ENCODE results near the gene STAT6. TPM values are rescaled to one million over a fixed set of nuclear protein-coding genes. Genes with fewer than 3 reads are reported as not detected.

Gene STAT6
- polyA plus RNA-seq, 2 of the 4 experiments (the other 2 are of a cell fraction): 58.8 to 59.0 TPM

DNA sequence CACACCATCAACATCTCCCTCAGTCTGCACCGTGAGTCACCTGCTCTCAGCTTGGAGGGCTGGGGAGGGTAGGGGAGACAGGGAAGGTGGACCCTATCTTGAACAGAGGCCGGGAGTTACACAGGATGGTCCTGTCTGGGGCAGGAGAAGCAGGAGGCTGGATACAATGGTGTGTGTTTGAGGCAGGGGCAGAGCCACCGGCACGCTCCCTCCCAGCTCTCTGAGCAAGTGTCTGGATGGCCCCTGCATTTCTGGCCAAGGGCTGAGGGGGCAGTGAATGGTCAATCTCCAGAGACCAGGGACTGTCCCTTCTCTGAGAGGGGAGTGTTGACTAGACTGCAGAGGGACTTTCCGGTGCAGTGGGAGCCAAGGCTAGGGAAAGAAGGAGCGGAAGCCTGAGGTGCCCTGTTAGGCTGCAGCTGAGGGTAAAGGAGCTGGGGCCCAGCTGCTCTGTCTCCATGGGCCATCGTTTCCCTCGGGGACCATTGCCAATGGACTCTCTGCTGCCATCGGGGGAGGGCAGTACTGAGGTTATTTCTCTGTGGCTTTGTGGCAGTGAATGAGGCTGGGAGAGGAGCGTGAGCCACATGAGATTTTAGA is 34.4 kb upstream of the STAT6 start:
- 74% methylated on average over 10 of the region's 10 CpGs for WGBS (ENCODE audit: missing lambda C conversion rate)
- ATAC-seq (peak in 1 of 2 experiments; percentile 10; a peak in 2 of 6 replicates), DNase-seq (ENCODE audit: low read depth in 1 of 2, low spot score in 1 of 2) (no peak), FAIRE-seq (no peak)
- no peak overlapping the region for H3K27ac ChIP-seq
- POLR2A ChIA-PET: no interaction called here
- CTCF ChIA-PET: interaction anchor here (1.0 to 6.5 kb wide), 6 partner anchors 15 to 77 kb away, joined by 3 to 54 read pairs (median 6); no protein-coding TSS in a partner anchor
- no peaks in the 10 kb centered on the region for H3K9me3 ChIP-seq
- no peak overlapping the region for H3K4me2 ChIP-seq
- H3K4me3 ChIP-seq: no peak overlapping the region
- peaks cover 28% of the 10 kb centered on the region for H3K4me1 ChIP-seq
- TF ChIP-seq, protein P1, sequence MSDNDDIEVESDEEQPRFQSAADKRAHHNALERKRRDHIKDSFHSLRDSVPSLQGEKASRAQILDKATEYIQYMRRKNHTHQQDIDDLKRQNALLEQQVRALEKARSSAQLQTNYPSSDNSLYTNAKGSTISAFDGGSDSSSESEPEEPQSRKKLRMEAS (IDR thresholded peaks at IDR 0.05): no peak
- TF ChIP-seq HEYL (CRISPR knock-in tag; IDR thresholded peaks at IDR 0.05) (no peak), FOXS1 (CRISPR knock-in tag; IDR thresholded peaks at IDR 0.05) (no peak), EP300 (IDR thresholded peaks at IDR 0.05) (no peak), JUN (IDR thresholded peaks at IDR 0.05) (no peak), POLR2AphosphoS2 (conservative IDR thresholded peaks at IDR 0.05; ENCODE audit: low read length) (no peak), ZSCAN20 (CRISPR knock-in tag; IDR thresholded peaks at IDR 0.05) (no peak), MYC (IDR thresholded peaks at IDR 0.05; ENCODE audit: borderline replicate concordance, low read length) (no peak), NFE2L2 (conservative IDR thresholded peaks at IDR 0.05; ENCODE audit: low read length) (no peak), PHF8 (IDR thresholded peaks at IDR 0.05; ENCODE audit: borderline replicate concordance, low read depth) (no peak), FOSB (CRISPR knock-in tag; IDR thresholded peaks at IDR 0.05) (no peak), RARB (CRISPR knock-in tag; IDR thresholded peaks at IDR 0.05) (no peak), CBX8 (IDR thresholded peaks at IDR 0.05) (no peak), ZC3H11A (IDR thresholded peaks at IDR 0.05) (no peak), NPAS2 (CRISPR knock-in tag; IDR thresholded peaks at IDR 0.05; ENCODE audit: borderline replicate concordance) (no peak)
- TF ChIP-seq, protein P2, sequence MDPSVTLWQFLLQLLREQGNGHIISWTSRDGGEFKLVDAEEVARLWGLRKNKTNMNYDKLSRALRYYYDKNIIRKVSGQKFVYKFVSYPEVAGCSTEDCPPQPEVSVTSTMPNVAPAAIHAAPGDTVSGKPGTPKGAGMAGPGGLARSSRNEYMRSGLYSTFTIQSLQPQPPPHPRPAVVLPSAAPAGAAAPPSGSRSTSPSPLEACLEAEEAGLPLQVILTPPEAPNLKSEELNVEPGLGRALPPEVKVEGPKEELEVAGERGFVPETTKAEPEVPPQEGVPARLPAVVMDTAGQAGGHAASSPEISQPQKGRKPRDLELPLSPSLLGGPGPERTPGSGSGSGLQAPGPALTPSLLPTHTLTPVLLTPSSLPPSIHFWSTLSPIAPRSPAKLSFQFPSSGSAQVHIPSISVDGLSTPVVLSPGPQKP (IDR thresholded peaks at IDR 0.05; ENCODE audit: low read depth, low read length): no peak
- TF ChIP-seq, protein P3, sequence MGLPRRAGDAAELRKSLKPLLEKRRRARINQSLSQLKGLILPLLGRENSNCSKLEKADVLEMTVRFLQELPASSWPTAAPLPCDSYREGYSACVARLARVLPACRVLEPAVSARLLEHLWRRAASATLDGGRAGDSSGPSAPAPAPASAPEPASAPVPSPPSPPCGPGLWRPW (IDR thresholded peaks at IDR 0.05): no peak
- TF ChIP-seq, protein P4, sequence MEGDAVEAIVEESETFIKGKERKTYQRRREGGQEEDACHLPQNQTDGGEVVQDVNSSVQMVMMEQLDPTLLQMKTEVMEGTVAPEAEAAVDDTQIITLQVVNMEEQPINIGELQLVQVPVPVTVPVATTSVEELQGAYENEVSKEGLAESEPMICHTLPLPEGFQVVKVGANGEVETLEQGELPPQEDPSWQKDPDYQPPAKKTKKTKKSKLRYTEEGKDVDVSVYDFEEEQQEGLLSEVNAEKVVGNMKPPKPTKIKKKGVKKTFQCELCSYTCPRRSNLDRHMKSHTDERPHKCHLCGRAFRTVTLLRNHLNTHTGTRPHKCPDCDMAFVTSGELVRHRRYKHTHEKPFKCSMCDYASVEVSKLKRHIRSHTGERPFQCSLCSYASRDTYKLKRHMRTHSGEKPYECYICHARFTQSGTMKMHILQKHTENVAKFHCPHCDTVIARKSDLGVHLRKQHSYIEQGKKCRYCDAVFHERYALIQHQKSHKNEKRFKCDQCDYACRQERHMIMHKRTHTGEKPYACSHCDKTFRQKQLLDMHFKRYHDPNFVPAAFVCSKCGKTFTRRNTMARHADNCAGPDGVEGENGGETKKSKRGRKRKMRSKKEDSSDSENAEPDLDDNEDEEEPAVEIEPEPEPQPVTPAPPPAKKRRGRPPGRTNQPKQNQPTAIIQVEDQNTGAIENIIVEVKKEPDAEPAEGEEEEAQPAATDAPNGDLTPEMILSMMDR (IDR thresholded peaks at IDR 0.05): no peak

- ATAC-seq (no peak), DNase-seq (ENCODE audit: low read depth in 1 of 2, low spot score in 1 of 2) (no peak), FAIRE-seq (no peak)
- 84% methylated on average over 4 of the region's 4 CpGs for WGBS (ENCODE audit: missing lambda C conversion rate)
- TF ChIP-seq BHLHE40 (IDR thresholded peaks at IDR 0.05; ENCODE audit: low read depth, low read length) (no peak), MAZ (IDR thresholded peaks at IDR 0.05; ENCODE audit: borderline replicate concordance, low read depth, low read length) (no peak), ZSCAN20 (CRISPR knock-in tag; IDR thresholded peaks at IDR 0.05) (no peak), KDM5A (IDR thresholded peaks at IDR 0.05) (no peak), CHD4 (IDR thresholded peaks at IDR 0.05; ENCODE audit: borderline replicate concordance) (no peak), JUN (IDR thresholded peaks at IDR 0.05) (no peak), HDAC2 (IDR thresholded peaks at IDR 0.05) (no peak)
- TF ChIP-seq, protein P5, sequence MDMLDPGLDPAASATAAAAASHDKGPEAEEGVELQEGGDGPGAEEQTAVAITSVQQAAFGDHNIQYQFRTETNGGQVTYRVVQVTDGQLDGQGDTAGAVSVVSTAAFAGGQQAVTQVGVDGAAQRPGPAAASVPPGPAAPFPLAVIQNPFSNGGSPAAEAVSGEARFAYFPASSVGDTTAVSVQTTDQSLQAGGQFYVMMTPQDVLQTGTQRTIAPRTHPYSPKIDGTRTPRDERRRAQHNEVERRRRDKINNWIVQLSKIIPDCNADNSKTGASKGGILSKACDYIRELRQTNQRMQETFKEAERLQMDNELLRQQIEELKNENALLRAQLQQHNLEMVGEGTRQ (IDR thresholded peaks at IDR 0.05): no peak
- H3K9me3 ChIP-seq: no peaks in the 10 kb centered on the region
- H3K27ac ChIP-seq: no peak overlapping the region
- peaks cover 20% of the 10 kb centered on the region for H3K4me1 ChIP-seq
- no peak overlapping the region for H3K4me3 ChIP-seq
- POLR2A ChIA-PET: no interaction called here
- no peak overlapping the region for H3K4me2 ChIP-seq
- CTCF ChIA-PET: interaction anchor here (1.0 to 1.5 kb wide), 3 partner anchors 19 to 32 kb away, joined by 3 to 5 read pairs (median 4); no protein-coding TSS in a partner anchor
Measured at GRCh38 chr12:57143454-57143853, 32.3 kb upstream of the STAT6 start.

Data from A549 (cell line).